ENCODE measurements around the gene CCDC88A. TPM values are rescaled to one million over a fixed set of nuclear protein-coding genes. Genes with fewer than 3 reads are reported as not detected.
A peak's percentile ranks its signal among the peaks of the same experiment; 100 is the strongest.

The CCDC88A gene
- total RNA-seq, 1 donor = 111 TPM

DNA sequence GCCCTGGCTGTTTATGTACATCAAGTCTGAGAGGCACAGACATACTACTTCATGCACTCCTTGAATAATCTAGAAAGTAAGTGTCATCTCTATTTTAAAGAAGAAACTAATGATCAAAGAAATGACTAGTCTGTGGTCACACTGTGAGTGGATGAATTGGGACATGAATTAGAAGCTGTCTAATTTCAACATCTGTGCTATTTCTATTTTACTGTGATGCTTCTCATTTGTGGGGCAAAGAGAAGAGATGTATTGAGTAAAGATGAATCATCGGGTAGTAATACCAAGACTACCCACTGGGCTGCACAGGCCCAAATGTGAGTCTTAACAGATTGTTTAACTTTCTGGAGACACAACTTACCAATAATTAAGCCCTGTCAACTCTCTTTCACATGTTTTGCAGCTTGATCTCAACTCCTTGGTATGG lies 108.2 kb downstream of the CCDC88A start:
- H3K4me3 ChIP-seq (ENCODE audit: low read depth, low read length) = no peak overlapping the region
- TF ChIP-seq, protein P1, sequence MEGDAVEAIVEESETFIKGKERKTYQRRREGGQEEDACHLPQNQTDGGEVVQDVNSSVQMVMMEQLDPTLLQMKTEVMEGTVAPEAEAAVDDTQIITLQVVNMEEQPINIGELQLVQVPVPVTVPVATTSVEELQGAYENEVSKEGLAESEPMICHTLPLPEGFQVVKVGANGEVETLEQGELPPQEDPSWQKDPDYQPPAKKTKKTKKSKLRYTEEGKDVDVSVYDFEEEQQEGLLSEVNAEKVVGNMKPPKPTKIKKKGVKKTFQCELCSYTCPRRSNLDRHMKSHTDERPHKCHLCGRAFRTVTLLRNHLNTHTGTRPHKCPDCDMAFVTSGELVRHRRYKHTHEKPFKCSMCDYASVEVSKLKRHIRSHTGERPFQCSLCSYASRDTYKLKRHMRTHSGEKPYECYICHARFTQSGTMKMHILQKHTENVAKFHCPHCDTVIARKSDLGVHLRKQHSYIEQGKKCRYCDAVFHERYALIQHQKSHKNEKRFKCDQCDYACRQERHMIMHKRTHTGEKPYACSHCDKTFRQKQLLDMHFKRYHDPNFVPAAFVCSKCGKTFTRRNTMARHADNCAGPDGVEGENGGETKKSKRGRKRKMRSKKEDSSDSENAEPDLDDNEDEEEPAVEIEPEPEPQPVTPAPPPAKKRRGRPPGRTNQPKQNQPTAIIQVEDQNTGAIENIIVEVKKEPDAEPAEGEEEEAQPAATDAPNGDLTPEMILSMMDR (IDR thresholded peaks at IDR 0.05; ENCODE audit: insufficient read depth, low read length) = peak; percentile 45
- DNase-seq (ENCODE audit: low read depth) = peak; percentile 22

DNA sequence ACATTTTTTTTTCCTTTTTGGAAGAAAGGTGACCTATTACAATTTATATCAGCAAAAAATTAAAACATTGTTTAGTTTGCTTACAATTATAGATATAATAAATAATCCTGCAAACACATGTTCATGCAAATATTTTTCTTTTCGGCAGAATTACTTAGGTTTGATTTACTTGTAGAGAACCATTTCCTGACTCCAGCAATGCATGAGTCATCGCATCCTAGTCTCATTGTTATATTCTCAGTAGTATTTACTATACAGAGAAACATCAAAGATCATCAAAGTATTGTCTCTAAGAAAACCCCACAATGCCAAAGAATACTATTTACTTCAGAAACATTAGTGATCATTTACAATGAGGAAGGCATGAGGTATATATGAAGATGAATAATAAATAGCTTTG lies 110.2 kb downstream of the CCDC88A start:
- TF ChIP-seq, protein P1 (IDR thresholded peaks at IDR 0.05; ENCODE audit: insufficient read depth, low read length) = no peak
- H3K4me3 ChIP-seq (ENCODE audit: low read depth, low read length) = no peak overlapping the region
- DNase-seq (ENCODE audit: low read depth) = peak; percentile 67

DNA sequence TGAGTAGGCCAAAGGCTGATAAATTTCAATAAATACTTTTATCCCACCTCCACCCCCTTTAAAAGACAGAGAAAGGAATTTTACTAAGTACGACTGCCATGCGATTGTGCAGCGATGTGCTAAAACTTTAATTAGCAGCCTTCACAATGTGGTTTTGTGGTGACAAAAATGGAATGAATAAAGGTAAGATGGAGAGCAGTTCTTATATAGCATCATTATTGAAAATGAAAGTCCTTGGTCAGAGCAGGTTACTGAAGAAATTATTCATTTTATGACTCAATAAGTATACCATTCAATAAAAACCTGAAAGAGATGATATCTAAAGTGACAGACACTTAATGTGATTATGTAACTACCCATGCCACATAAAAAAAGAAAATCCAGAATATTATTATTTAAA lies 117.4 kb downstream of the CCDC88A start:
- TF ChIP-seq, protein P1 (IDR thresholded peaks at IDR 0.05; ENCODE audit: insufficient read depth, low read length) = no peak
- H3K4me3 ChIP-seq (ENCODE audit: low read depth, low read length) = no peak overlapping the region
- DNase-seq (ENCODE audit: low read depth) = no peak

DNA sequence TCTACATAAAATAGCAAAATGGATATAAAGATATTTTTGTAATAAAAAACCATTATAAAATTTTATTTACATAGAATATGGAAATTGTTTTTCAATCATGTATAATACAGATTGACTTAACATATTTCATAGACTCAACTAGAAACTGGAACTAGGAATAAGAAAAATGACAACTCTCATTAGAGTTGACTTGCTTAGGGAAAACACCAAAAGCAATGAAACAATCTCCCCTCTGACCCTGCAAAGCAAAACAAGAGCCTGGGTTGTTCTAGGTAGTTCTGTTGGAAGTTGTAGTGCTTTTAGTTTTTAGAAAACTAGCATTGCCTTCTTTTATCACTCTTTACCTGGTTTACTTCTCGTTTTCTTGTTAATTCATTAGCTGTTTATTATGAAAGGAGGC lies 118.4 kb downstream of the CCDC88A start:
- TF ChIP-seq, protein P1 (IDR thresholded peaks at IDR 0.05; ENCODE audit: insufficient read depth, low read length) = no peak
- H3K4me3 ChIP-seq (ENCODE audit: low read depth, low read length) = no peak overlapping the region
- DNase-seq (ENCODE audit: low read depth) = no peak

DNA sequence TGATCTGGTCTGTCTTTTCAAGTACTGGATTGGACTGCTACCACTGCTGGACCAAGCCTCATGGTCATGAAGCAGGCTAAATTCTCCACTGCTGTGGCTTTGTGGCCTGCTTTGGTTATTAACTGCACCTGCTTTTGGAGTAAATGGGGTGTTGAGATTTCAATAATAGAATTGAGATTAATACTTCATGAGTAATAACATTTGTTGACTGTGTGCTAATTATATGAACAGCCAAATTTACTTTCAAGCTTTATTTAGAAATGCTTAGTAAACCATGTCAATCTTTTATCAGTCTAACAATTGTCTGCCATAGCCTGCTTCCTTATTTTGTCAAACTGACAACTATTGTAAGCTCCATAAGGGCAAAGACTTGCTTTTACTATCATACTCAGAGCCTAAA lies 123.3 kb downstream of the CCDC88A start:
- TF ChIP-seq, protein P1 (IDR thresholded peaks at IDR 0.05; ENCODE audit: insufficient read depth, low read length) = no peak
- no peak for DNase-seq (ENCODE audit: low read depth)
- H3K4me3 ChIP-seq (ENCODE audit: low read depth, low read length) = no peak overlapping the region

DNA sequence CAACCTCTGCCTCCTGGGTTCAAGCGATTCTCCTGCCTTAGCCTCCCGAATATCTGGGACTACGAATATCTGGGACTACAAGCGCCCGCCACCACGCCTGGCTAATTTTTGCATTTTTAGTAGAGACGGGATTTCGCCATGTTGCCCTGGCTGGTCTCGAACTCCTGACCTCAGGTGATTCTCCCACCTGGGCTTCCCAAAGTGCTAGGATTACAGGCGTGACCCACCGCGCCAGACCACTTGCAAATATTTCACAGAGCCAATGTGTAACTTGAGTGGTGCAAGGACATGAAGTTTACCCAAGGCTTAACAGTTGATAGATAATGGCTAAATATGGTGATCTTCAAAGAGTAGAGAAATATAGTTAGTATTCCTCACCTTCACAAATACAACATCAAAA lies 136.6 kb downstream of the CCDC88A start:
- H3K4me3 ChIP-seq (ENCODE audit: low read depth, low read length) = no peak overlapping the region
- no peak for DNase-seq (ENCODE audit: low read depth)
- TF ChIP-seq, protein P1 (IDR thresholded peaks at IDR 0.05; ENCODE audit: insufficient read depth, low read length) = no peak
